Ascending aorta (tissue), 2 donors: ENCODE data around the gene AIP. TPM values are rescaled to one million over a fixed set of nuclear protein-coding genes. Genes with fewer than 3 reads are reported as not detected.
"Not testable (repeated sequence)": the region's sequence is repeated elsewhere in the genome, so short reads cannot be mapped to it uniquely, and the experiment has no call there.

Experiments used
- DNase-seq, 2 donors: peaks; one replicate each; pipeline ENCODE4 v3.0.0-alpha.2; 2019; ENCODE audit warnings: low spot score in 2 of 2
- H3K27ac ChIP-seq, 2 donors: fragments of 200-600 bp; sonication (generic); one replicate each; pipeline ENCODE4 v1.5.1; 2016 to 2017; ENCODE audit warnings: mild to moderate bottlenecking in 1 of 2
- H3K27me3 ChIP-seq: fragments of 200-600 bp; sonication (generic); one replicate; pipeline ENCODE4 v1.5.1; 2017
- H3K36me3 ChIP-seq, 2 donors: fragments of 200-600 bp; sonication (generic); one replicate each; pipeline ENCODE4 v1.5.1; 2016
- H3K4me1 ChIP-seq, 2 donors: fragments of 200-600 bp; sonication (generic); one replicate each; pipeline ENCODE4 v1.5.1; 2016 to 2017; ENCODE audit warnings: mild to moderate bottlenecking in 1 of 2
- H3K4me3 ChIP-seq, 2 donors: fragments of 200-600 bp; sonication (generic); one replicate each; pipeline ENCODE4 v1.5.1; 2016 to 2017; ENCODE audit warnings: mild to moderate bottlenecking in 1 of 2
- H3K9me3 ChIP-seq, 2 donors: fragments of 200-600 bp; sonication (generic); one replicate each; pipeline ENCODE4 v1.5.1; 2016
- CTCF ChIP-seq, 3 experiments: fragments of 200-600 bp in 2 of 3; fragments of 450-650 bp in 1 of 3; sonication (generic) in 2 of 3; IDR thresholded peaks; one replicate each; pipeline ENCODE4 v1.5.1; 2016 to 2019; ENCODE audit warnings: antibody characterized with exemption in 3 of 3, mild to moderate bottlenecking in 1 of 3, moderate library complexity in 1 of 3
- intact Hi-C: fragments of 100-400 bp; cut with DNase I; formaldehyde crosslinking; loops from one replicate; pipeline ENCODE4 v1.15.1; 2023
- total RNA-seq: library from RNA; depleted of rRNA; stranded (reverse); fragments of >200 nt; gene quantifications from one replicate; pipeline ENCODE4 v1.1.0, GENCODE V29; 2016

The AIP gene
- total RNA-seq, 1 donor from 2014 or later: 116 TPM

GRCh38 chr11:67482275-67482826, 475 bp upstream of the AIP start:
- Histone ChIP-seq H3K27ac (peak overlapping the region; percentile 84 to 87), H3K36me3 (peaks cover 6 to 8% of the 10 kb centered on the region in 2 donors), H3K4me1 (peaks cover 7 to 15% of the 10 kb centered on the region in 2 donors), H3K27me3 (no peaks in the 10 kb centered on the region), H3K9me3 (no peaks in the 10 kb centered on the region), H3K4me3 (peak overlapping the region; percentile 53 to 66)
- no peak for DNase-seq
- intact Hi-C loops: loop anchor here (1.0 to 5.0 kb wide), 3 partner anchors 13 to 80 kb away; partner anchors contain the start of genes PITPNM1, PPP1CA, TBC1D10C and TMEM134
- TF ChIP-seq CTCF (IDR thresholded peaks at IDR 0.05): no peak

- DNase-seq: no peak
- Histone ChIP-seq H3K36me3 (peaks cover 16 to 19% of the 10 kb centered on the region in 2 donors), H3K9me3 (no peaks in the 10 kb centered on the region), H3K27ac (peak overlapping the region in 1 of 2 donors; percentile 84), H3K4me3 (peak overlapping the region in 1 of 2 donors; percentile 66), H3K4me1 (peaks cover 7 to 15% of the 10 kb centered on the region in 2 donors), H3K27me3 (no peaks in the 10 kb centered on the region)
- intact Hi-C loops: loop anchor here (1.0 to 5.0 kb wide), 3 partner anchors 21 to 82 kb away; partner anchors contain the start of genes CDK2AP2, PITPNM1, PPP1CA and TBC1D10C
- TF ChIP-seq CTCF (IDR thresholded peaks at IDR 0.05): no peak
These were observed 1.2 kb downstream of the AIP start for GRCh38 chr11:67483831-67484665.

GRCh38 chr11:67484847-67485311, 2.1 kb downstream of the AIP start:
- Histone ChIP-seq H3K4me1 (peaks cover 7 to 15% of the 10 kb centered on the region in 2 donors), H3K27ac (no peak overlapping the region), H3K36me3 (peaks cover 25 to 28% of the 10 kb centered on the region in 2 donors), H3K9me3 (no peaks in the 10 kb centered on the region), H3K4me3 (peak overlapping the region in 1 of 2 donors; percentile 15), H3K27me3 (no peaks in the 10 kb centered on the region)
- DNase-seq: no peak
- intact Hi-C loops: loop anchor here (5.0 kb wide), 1 partner anchor 83 kb away; the partner anchor contains the start of genes PPP1CA and TBC1D10C
- TF ChIP-seq CTCF (IDR thresholded peaks at IDR 0.05): no peak

GRCh38 chr11:67485873-67486361, 3.1 kb downstream of the AIP start:
- H3K36me3 ChIP-seq: peaks cover 35 to 38% of the 10 kb centered on the region in 2 donors
- intact Hi-C loops, H3K27me3 ChIP-seq, H3K27ac ChIP-seq, DNase-seq, H3K4me3 ChIP-seq, H3K9me3 ChIP-seq: not testable (repeated sequence)
- H3K4me1 ChIP-seq: peaks cover 7 to 15% of the 10 kb centered on the region in 2 donors

GRCh38 chr11:67486481-67487195, 3.8 kb downstream of the AIP start:
- Histone ChIP-seq H3K27ac (no peak overlapping the region), H3K36me3 (peaks cover 42 to 45% of the 10 kb centered on the region in 2 donors), H3K4me1 (peaks cover 7 to 15% of the 10 kb centered on the region in 2 donors), H3K4me3 (no peak overlapping the region), H3K27me3 (no peaks in the 10 kb centered on the region), H3K9me3 (no peaks in the 10 kb centered on the region)
- intact Hi-C loops: no loop called here
- no peak for TF ChIP-seq CTCF (IDR thresholded peaks at IDR 0.05)
- DNase-seq: no peak
